ENCODE results near the gene C16orf95.

DNA sequence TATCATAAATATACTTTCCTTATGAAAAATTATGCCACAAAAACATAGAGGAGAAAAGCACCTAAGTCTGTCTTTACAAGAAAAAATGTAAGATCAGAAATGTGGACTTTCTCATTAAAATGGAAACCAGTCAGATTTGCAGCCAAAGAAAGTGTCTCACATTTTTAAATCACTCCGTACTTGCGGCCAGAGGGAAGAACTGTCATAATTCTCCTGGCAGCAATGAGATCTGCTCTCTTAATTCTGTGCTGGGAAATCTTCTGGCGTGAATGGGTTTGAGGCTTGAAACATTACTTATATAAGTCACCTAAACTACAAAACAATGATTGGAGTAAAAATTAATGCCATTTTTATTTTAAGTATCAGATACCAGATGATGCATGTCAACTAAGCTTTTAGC, 10.7 kb downstream of the C16orf95 start:
- TF ChIP-seq POLR2A (IDR thresholded peaks at IDR 0.05; ENCODE audit: low read depth, low read length), result no peak
- no peak for TF ChIP-seq POLR2AphosphoS5 (IDR thresholded peaks at IDR 0.05; ENCODE audit: low read depth, low read length)

Measured in GM12892 (cell line).